HCT116 (cell line): ENCODE measurements around the gene TRIM61.

Experiments used
- CBX3 ChIP-seq: IDR thresholded peaks from 2 replicates; pipeline ENCODE4 v1.6.1; 2012; ENCODE audit warnings: low read depth
- EGR1 ChIP-seq: IDR thresholded peaks from 2 replicates; pipeline ENCODE4 v1.6.1; 2012; ENCODE audit warnings: low read depth
- EZH2 ChIP-seq: fragments of 200-600 bp; sonication (generic); IDR thresholded peaks from 2 replicates; pipeline ENCODE4 v1.6.1; 2017; ENCODE audit warnings: antibody characterized with exemption, mixed run types
- POLR2AphosphoS5 ChIP-seq: IDR thresholded peaks from 2 replicates; pipeline ENCODE4 v1.6.1; 2011; ENCODE audit warnings: mild to moderate bottlenecking, low read depth, low read length, moderate library complexity
- SIN3A ChIP-seq: IDR thresholded peaks from 2 replicates; pipeline ENCODE4 v1.6.1; 2012; ENCODE audit warnings: low read depth
- TF ChIP-seq, protein P1 (sequence below): IDR thresholded peaks from 2 replicates; pipeline ENCODE4 v1.6.1; 2012
- TF ChIP-seq, protein P2 (sequence below): IDR thresholded peaks from 2 replicates; pipeline ENCODE4 v1.6.1; 2012
- TF ChIP-seq, protein P3 (sequence below), 3 experiments: fragments of 200-600 bp in 1 of 3; sonication (generic) in 1 of 3; IDR thresholded peaks in 2 of 3; conservative IDR thresholded peaks in 1 of 3; 2 replicates each; pipeline ENCODE4 v1.5.1; 2012 to 2017; ENCODE audit warnings: low read depth in 2 of 3, low read length in 2 of 3, antibody characterized with exemption in 1 of 3, borderline replicate concordance in 1 of 3, control low read depth in 1 of 3, mild to moderate bottlenecking in 1 of 3, mixed read lengths in 1 of 3, mixed run types in 1 of 3, moderate library complexity in 1 of 3; ENCODE audit not compliant: insufficient read depth in 1 of 3

DNA sequence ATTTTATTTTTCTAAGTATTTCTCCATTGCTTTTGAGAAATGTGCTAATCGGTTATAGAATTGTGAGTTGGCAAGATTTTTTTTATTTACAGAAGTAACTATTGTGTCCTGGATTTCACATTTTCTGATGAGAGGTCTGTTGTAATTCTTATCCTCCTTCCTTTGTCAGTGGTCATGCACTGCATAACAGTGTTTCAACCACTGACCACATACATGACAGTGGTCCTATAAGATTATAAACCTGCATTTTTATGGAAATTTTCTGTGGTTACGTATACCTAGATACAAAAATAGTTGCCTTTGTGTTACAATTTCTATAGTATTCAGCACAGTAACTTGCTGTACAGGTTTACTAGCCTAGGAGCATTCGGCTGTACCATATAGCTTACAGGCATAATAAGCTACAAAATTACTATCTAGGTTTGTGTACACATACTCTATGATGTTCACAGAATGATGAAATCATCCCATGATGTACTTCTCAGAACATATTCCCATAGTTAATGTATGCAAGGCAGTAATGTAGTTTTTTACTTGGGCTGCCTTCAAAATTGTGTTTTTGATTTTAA lies 52.7 kb downstream of the TRIM61 start:
- no peak for TF ChIP-seq SIN3A
- no peak for TF ChIP-seq EZH2
- TF ChIP-seq, protein P1, sequence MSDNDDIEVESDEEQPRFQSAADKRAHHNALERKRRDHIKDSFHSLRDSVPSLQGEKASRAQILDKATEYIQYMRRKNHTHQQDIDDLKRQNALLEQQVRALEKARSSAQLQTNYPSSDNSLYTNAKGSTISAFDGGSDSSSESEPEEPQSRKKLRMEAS, result no peak
- TF ChIP-seq, protein P2, sequence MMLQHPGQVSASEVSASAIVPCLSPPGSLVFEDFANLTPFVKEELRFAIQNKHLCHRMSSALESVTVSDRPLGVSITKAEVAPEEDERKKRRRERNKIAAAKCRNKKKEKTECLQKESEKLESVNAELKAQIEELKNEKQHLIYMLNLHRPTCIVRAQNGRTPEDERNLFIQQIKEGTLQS, result no peak
- TF ChIP-seq EGR1, result no peak
- TF ChIP-seq, protein P3, sequence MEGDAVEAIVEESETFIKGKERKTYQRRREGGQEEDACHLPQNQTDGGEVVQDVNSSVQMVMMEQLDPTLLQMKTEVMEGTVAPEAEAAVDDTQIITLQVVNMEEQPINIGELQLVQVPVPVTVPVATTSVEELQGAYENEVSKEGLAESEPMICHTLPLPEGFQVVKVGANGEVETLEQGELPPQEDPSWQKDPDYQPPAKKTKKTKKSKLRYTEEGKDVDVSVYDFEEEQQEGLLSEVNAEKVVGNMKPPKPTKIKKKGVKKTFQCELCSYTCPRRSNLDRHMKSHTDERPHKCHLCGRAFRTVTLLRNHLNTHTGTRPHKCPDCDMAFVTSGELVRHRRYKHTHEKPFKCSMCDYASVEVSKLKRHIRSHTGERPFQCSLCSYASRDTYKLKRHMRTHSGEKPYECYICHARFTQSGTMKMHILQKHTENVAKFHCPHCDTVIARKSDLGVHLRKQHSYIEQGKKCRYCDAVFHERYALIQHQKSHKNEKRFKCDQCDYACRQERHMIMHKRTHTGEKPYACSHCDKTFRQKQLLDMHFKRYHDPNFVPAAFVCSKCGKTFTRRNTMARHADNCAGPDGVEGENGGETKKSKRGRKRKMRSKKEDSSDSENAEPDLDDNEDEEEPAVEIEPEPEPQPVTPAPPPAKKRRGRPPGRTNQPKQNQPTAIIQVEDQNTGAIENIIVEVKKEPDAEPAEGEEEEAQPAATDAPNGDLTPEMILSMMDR (IDR thresholded peaks at IDR 0.05 in 2 of 3, conservative IDR thresholded peaks at IDR 0.05 in 1 of 3; ENCODE audit: borderline replicate concordance in 1 of 3, insufficient read depth in 1 of 3, low read depth in 2 of 3, low read length in 2 of 3), result no peak
- TF ChIP-seq POLR2AphosphoS5, result no peak
- no peak for TF ChIP-seq CBX3
